Stimulated activated naive B cell treated with anti-CD40 and anti-IgM and Interleukin-4, amounts not matched to agents 10 μg/mL and 1 μg/mL and 100 μg/mL, for 72 hours (primary cell): Measurements from ENCODE around the gene DENND11.

ENCODE experiments used
- ATAC-seq, 2 donors: fragments of 150-1000 bp; cut with Tn5 transposase; replicated peaks; 2 replicates each; pipeline ENCODE4 v1.10.0; 2021; ENCODE audit warnings: moderate library complexity in 1 of 2
- DNase-seq: peaks from one replicate; pipeline ENCODE4 v3.0.0; 2021
- H3K27ac Mint-ChIP-seq: one replicate; pipeline ENCODE4 v1.8.0; 2022; ENCODE audit warnings: mild to moderate bottlenecking, mixed read lengths
- H3K27me3 Mint-ChIP-seq, 2 donors: one replicate each; pipeline ENCODE4 v1.8.0; 2022; ENCODE audit warnings: mixed read lengths in 2 of 2
- H3K36me3 Mint-ChIP-seq, 2 donors: one replicate each; pipeline ENCODE4 v1.8.0; 2022; ENCODE audit warnings: mixed read lengths in 2 of 2, mild to moderate bottlenecking in 1 of 2
- H3K4me1 Mint-ChIP-seq, 2 donors: one replicate each; pipeline ENCODE4 v1.8.0; 2022; ENCODE audit warnings: mixed read lengths in 2 of 2, mild to moderate bottlenecking in 1 of 2
- H3K4me3 Mint-ChIP-seq, 2 donors: one replicate each; pipeline ENCODE4 v1.8.0; 2022; ENCODE audit warnings: mild to moderate bottlenecking in 2 of 2, mixed read lengths in 2 of 2, moderate library complexity in 1 of 2
- H3K9me3 Mint-ChIP-seq, 2 donors: one replicate each; pipeline ENCODE4 v1.8.0; 2022; ENCODE audit warnings: mixed read lengths in 2 of 2, mild to moderate bottlenecking in 1 of 2

The DENND11 gene

DNA sequence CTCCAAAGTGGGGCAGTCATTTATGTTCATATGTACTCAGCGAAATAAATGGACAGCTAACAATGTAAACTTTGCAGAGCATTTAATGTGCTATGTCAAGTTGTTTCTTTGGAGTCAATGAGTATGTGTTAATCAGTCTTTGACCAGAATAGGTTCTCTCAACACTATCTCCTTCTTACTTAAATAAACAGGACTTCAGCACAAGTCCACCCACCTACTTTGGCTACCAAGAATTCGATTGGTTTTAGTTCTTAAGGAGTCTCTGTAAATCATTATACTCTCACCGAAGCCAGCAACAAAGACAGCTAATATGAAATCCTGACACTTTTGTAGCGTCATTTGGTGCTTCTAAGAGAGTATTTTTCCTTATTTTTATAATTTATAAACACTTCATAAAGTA, 13.1 kb upstream of the DENND11 start:
- no peak overlapping the region for H3K27ac Mint-ChIP-seq
- no peaks in the 10 kb centered on the region for H3K9me3 Mint-ChIP-seq
- ATAC-seq (no peak), DNase-seq (no peak)
- peaks cover 0 to 4% of the 10 kb centered on the region in 2 donors for H3K4me1 Mint-ChIP-seq
- H3K4me3 Mint-ChIP-seq: no peak overlapping the region
- no peaks in the 10 kb centered on the region for H3K27me3 Mint-ChIP-seq
- H3K36me3 Mint-ChIP-seq: no peaks in the 10 kb centered on the region

DNA sequence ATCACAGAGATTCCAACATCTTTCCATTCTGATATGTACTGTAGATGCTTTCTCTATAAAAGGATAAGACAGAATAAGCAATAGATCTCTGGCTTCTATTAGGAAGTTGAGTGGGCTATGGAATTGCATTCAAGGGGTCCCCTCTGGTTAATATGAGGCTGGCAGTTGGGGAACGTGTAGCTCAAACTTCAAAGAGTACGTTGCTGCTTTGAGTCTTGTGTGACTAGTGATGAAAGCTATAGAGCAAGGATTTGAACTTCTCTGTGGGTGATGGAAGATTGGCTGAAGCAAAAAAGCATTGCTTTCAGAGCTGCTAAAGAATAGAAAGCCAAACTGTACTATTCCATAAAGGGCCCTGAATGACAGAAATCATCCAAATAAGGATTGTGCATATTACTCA, 12.6 kb upstream of the DENND11 start:
- Mint-ChIP-seq H3K36me3 (no peaks in the 10 kb centered on the region), H3K4me1 (peaks cover 0 to 4% of the 10 kb centered on the region in 2 donors), H3K27ac (no peak overlapping the region), H3K27me3 (no peaks in the 10 kb centered on the region), H3K4me3 (no peak overlapping the region), H3K9me3 (no peaks in the 10 kb centered on the region)
- DNase-seq (no peak), ATAC-seq (no peak)

DNA sequence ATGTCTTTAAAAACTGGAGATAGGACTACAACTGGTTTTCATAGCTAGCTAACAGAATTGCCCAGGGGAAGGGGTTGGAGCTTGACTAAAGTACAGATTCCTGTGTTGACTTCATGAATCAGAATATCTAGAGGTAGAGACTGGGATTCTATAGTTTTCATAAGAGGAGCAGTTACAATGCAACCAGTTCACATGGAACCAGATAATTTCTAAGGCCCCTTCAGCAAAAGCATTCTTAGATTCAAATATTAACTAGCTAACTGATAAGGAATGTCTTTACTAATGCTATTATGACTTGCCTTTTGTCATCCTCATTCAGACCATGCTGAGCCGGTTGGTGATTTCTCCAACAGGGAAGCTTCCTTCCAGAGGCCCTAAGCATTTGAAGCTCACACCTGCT, 11.9 kb upstream of the DENND11 start:
- ATAC-seq (no peak), DNase-seq (no peak)
- Mint-ChIP-seq H3K27me3 (no peaks in the 10 kb centered on the region), H3K4me1 (peaks cover 0 to 4% of the 10 kb centered on the region in 2 donors), H3K9me3 (no peaks in the 10 kb centered on the region), H3K36me3 (no peaks in the 10 kb centered on the region), H3K4me3 (no peak overlapping the region), H3K27ac (no peak overlapping the region)

DNA sequence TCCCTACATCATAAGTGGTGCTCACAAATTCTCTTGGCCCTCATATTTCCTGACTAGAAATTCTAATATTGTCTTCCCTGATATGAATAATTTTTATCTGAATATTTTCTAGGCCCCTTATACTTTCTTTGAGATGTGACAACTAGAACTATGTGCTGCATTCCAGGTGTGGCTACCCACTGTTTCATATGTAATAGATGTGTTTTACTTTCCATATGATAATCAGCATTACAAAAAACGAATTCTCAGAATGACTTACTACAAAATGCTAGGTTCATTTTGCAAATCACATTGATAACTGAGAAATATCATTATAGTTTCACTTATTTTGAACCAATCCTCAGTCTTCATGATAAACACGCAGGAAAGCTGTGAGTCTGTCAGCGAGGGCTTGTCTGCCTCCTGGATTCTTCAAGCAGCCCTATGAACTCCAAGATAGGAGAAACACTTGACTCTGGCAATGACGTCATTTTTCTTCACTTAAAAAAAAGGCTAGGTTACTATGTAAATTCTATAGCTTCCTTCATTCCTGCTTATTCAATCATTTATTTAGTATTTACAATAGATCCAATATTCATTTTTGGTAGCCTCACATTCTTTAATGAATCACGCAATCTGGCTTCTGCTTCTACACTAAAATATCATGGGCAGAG, 10.8 kb upstream of the DENND11 start:
- no peak overlapping the region for H3K27ac Mint-ChIP-seq
- ATAC-seq: no peak
- H3K4me1 Mint-ChIP-seq: peaks cover 0 to 2% of the 10 kb centered on the region in 2 donors
- DNase-seq: no peak
- H3K4me3 Mint-ChIP-seq: no peak overlapping the region
- H3K36me3 Mint-ChIP-seq: no peaks in the 10 kb centered on the region
- no peaks in the 10 kb centered on the region for H3K27me3 Mint-ChIP-seq
- no peaks in the 10 kb centered on the region for H3K9me3 Mint-ChIP-seq

DNA sequence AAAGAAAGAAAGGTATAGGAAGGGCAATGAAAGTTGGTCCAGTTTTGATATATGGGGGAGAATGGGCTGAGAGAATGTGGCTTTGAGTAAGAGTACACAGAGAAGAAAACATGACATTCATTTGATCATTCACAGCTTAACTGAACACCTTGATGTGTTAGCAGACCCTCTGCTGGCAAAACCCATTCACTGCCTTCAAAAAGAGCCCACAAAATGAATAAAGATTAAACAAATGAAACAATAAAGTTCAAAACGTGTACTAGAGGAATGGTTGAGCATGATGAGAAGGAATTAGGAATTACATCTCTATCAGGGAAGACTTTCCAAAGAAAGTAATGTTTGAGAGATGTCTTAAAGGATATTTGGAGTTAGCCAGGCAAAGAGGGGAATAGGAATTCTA, 8.3 kb upstream of the DENND11 start:
- no peaks in the 10 kb centered on the region for H3K27me3 Mint-ChIP-seq
- H3K27ac Mint-ChIP-seq: no peak overlapping the region
- DNase-seq: no peak
- H3K9me3 Mint-ChIP-seq: no peaks in the 10 kb centered on the region
- H3K4me1 Mint-ChIP-seq: no peaks in the 10 kb centered on the region
- H3K36me3 Mint-ChIP-seq: no peaks in the 10 kb centered on the region
- no peak overlapping the region for H3K4me3 Mint-ChIP-seq
- ATAC-seq: no peak

DNA sequence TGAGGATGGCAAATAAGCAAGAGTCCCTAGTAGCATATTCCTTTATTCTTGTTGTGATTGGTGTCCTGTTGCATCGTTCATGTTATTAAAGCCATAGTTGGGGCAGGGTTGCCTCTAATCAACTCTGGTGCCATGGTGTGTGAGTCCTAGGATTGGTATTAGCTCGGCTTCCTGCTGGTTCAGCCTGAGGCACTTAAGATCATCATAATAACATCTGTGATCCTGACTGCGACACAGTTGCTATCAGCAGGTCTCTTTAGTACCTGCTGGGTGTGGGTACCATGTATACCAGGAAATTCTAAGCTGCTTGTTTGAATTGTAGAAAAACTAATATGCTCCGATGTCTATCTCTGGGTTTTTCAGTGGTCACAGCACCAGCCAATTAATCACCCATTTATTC, 7.8 kb upstream of the DENND11 start:
- no peak overlapping the region for H3K4me3 Mint-ChIP-seq
- no peaks in the 10 kb centered on the region for H3K27me3 Mint-ChIP-seq
- no peak overlapping the region for H3K27ac Mint-ChIP-seq
- ATAC-seq (no peak), DNase-seq (no peak)
- no peaks in the 10 kb centered on the region for H3K36me3 Mint-ChIP-seq
- no peaks in the 10 kb centered on the region for H3K9me3 Mint-ChIP-seq
- H3K4me1 Mint-ChIP-seq: no peaks in the 10 kb centered on the region

DNA sequence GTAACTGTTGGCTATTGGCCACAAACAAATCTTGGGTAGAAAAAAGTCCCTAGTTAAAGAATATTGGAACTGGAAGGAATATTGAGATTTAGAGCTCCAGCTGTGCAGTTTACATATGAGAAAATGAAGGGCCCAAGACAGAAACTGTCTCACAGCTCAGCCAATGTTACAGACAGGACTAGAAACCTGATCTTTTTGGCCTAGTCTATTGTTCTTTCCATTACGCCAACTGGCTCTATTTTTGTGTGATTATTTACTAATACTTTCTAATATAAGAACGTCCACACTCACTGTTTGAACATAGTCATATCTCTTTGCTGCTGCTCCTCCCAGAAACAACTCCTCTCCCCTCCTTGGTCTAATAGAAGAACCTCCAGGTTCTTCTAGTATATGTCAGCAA, 7.4 kb upstream of the DENND11 start:
- Mint-ChIP-seq H3K27ac (no peak overlapping the region), H3K27me3 (no peaks in the 10 kb centered on the region), H3K4me1 (no peaks in the 10 kb centered on the region), H3K4me3 (no peak overlapping the region), H3K36me3 (no peaks in the 10 kb centered on the region), H3K9me3 (no peaks in the 10 kb centered on the region)
- DNase-seq (no peak), ATAC-seq (no peak)

DNA sequence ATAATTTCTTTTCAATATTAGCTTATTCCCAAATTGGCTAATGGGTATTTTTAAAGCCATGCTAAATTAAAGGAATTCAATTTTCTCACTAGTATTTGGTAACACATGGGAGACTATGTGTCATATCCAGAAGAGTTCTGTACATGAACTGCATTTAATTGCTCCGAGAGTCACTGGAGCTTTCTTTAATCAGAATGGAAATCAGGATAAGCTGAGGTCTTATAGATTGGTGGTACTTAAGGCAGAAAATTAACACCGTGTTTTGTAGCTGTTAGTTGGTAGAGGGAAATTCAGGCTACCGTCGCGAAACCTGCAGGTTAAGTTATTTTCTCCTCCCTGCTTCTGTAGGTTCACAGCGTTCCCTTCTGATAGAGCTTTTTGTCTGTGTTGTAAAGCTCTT, 6.4 kb upstream of the DENND11 start, which contains the start of gene WEE2:
Gene WEE2 (plus strand): TSS at position 3 of the 400 bp plus-strand sequence. CDS start 406 bp downstream, outside the sequence.
- Mint-ChIP-seq H3K9me3 (no peaks in the 10 kb centered on the region), H3K27ac (no peak within 1 kb of the TSS), H3K27me3 (no peaks in the 10 kb centered on the region), H3K36me3 (no peaks in the 10 kb centered on the region), H3K4me1 (peaks cover 0 to 3% of the 10 kb centered on the region in 2 donors), H3K4me3 (no peak within 1 kb of the TSS)
- no peak for ATAC-seq
- no peak for DNase-seq

DNA sequence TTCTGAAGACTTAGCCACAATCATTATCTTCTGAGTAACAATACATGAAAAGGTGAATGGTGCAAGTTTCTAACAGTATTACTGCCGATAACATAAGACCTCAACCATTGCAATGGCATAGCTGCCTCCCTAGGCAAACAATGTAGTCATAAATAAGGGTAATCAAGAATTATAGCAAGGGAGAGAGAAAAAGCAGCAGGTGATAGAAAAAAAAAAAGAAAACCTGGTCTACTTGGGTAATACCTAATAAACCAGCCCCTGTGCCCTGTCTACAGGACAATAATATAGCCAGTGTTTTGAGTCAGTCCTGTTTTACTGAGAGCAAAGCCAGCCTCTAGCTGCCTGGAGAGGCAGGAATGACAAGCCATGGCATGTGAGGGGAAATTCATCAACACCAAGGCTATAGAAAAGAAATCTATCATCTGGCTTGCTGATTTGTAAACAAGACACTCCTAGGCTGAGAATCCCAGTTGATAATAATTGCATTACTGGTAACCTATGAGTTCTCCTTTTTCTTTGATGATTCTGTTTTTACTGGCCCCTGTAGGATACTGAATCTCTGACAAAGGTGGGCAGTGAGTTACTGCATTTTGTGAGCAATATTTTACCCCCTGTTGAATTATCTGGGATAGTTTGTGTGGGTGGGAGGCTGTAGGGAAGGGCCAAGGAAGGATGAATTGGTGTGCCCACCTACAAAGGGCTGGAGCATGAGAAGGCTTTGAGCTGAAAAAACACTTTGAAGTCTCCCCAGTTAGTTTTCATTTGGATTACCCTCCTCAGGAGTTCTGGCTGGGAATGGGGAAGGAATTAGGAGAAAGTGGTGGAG, 4.5 kb upstream of the DENND11 start:
- Mint-ChIP-seq H3K4me3 (no peak overlapping the region), H3K27ac (no peak overlapping the region), H3K9me3 (no peaks in the 10 kb centered on the region), H3K4me1 (peaks cover 5 to 7% of the 10 kb centered on the region in 2 donors), H3K27me3 (no peaks in the 10 kb centered on the region), H3K36me3 (no peaks in the 10 kb centered on the region)
- ATAC-seq (no peak), DNase-seq (no peak)

DNA sequence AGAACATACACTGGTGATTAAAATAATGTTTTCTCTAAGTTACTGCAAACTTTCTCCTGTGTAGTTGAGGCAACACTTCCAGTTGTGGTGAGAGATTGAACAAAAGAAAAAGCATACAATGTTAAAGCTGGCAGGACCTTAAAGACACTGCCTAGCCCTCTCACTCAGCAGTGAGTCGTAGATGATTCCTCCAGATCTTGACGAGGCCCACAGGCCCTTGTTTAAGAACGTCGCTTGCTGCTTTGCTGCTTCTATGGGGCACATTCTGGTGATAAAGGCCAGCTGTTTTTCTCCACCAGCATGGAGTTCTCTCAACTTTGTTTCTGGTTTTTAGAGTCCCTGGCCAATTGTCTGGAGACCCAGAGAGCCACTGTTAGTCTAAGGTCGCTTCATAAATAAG, 2.8 kb upstream of the DENND11 start:
- Mint-ChIP-seq H3K27me3 (no peaks in the 10 kb centered on the region), H3K4me3 (no peak overlapping the region), H3K4me1 (peaks cover 18 to 19% of the 10 kb centered on the region in 2 donors), H3K9me3 (no peaks in the 10 kb centered on the region), H3K36me3 (peaks cover 0 to 1% of the 10 kb centered on the region in 2 donors), H3K27ac (no peak overlapping the region)
- no peak for ATAC-seq
- no peak for DNase-seq

DNA sequence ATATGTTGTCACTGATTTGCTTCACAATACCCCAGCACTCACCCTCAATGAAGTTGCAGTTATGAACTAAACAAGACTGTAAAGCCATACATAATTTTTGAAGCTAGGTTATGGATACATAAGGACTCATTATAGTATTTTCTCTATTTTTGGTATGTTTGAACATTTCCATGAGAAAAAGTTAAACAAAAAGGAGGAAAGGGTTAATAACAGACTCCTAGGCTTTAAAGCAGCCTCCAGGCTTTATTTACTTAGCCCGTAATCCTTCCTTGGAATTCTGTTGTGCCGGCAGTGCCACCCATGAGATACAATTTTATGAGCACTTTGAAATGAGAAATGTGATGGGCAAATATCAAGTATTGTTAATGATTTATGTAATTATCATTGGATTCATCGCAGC, 2.1 kb upstream of the DENND11 start:
- no peak overlapping the region for H3K27ac Mint-ChIP-seq
- H3K4me1 Mint-ChIP-seq: peaks cover 23 to 26% of the 10 kb centered on the region in 2 donors
- ATAC-seq (no peak), DNase-seq (no peak)
- H3K27me3 Mint-ChIP-seq: no peaks in the 10 kb centered on the region
- peaks cover 0 to 1% of the 10 kb centered on the region in 2 donors for H3K36me3 Mint-ChIP-seq
- H3K9me3 Mint-ChIP-seq: no peaks in the 10 kb centered on the region
- no peak overlapping the region for H3K4me3 Mint-ChIP-seq

DNA sequence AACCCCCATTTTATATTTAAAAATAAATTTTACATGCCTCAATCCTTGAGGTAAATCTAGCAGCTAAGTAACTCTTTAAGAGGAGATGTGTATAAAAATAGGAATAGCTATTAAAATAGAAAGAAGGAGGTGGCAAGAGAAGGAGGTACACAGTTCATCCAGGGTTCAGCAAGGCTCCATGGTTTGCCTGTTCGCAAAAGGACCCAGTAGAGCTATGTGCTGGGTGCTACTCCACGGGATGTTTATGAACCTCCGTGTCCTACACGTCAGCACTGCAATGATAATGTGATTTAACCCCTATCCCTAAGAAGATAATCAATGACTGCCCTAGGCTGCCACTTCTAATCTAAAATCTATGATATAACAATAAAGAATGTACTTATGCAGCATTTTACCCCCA, 926 bp upstream of the DENND11 start:
- no peak overlapping the region for H3K27ac Mint-ChIP-seq
- H3K9me3 Mint-ChIP-seq: no peaks in the 10 kb centered on the region

DNA sequence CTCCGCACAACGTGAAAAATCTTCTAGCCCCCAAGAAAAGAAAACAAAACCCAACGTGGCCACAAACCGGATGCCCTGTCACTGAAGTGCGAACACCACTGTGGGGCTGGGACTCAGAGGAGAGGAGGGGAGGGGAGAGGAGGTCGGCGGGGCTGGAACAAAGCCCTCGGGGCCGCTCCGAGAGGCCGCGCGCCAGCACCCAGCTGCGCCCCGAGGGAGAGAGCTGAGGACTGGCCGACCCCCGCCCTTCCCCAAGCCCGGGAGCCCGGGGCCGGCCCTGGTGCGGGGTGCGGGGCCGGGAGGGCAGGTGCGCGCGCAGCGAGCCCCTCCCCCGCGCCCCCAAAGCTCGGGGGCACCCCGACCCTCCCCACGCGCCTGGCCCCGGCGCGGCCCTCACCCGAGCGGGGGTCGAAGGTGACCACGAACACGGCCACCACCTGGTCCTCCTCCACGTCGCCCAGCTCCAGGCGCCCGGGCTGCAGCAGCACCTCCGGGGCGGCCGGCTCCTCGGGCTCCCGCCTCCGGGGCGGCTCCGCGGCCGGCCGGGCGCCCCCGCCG, 398 bp downstream of the DENND11 start:
- peak; percentile 77 to 81 for ATAC-seq
- peak overlapping the region; percentile 80 to 81 for H3K4me3 Mint-ChIP-seq
- H3K27me3 Mint-ChIP-seq: no peaks in the 10 kb centered on the region
- H3K4me1 Mint-ChIP-seq: peaks cover 40 to 51% of the 10 kb centered on the region in 2 donors
- H3K36me3 Mint-ChIP-seq: peaks cover 0 to 1% of the 10 kb centered on the region in 2 donors
- DNase-seq: peak; percentile 49
- no peak overlapping the region for H3K27ac Mint-ChIP-seq
- no peaks in the 10 kb centered on the region for H3K9me3 Mint-ChIP-seq

More for the DNA sequence above, 926 bp upstream of the DENND11 start:
- H3K27me3 Mint-ChIP-seq: no peaks in the 10 kb centered on the region
- DNase-seq (no peak), ATAC-seq (no peak)
- no peak overlapping the region for H3K4me3 Mint-ChIP-seq
- peaks cover 0 to 1% of the 10 kb centered on the region in 2 donors for H3K36me3 Mint-ChIP-seq
- H3K4me1 Mint-ChIP-seq: peaks cover 31 to 38% of the 10 kb centered on the region in 2 donors

DNA sequence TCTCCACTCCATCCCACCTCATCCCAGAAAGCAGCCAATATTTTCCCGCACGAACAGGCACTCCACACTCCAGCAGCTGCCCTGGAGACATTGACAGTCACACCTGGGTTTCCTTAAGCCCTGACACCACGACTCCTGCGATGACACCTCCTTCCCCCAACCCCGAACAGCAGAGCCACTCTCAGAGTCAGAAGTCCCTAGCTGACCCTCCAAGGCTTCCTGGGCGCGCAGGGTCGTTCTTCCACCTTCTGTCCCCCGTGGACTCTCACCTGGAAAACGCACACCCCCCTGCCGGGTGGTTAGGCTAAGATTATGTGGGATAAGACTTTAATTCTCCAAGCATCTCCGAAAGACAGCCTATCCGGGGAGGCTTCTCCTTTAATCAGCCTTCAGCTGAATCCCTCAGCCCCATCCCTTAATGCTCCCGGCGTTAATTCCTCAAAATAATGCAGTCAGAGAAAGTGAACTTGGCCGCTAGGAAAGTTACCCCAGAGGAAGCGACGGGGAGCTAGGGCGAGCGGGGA, 1.1 kb downstream of the DENND11 start:
- Mint-ChIP-seq H3K27me3 (no peaks in the 10 kb centered on the region), H3K9me3 (no peaks in the 10 kb centered on the region), H3K4me1 (peaks cover 47 to 58% of the 10 kb centered on the region in 2 donors), H3K36me3 (peaks cover 0 to 1% of the 10 kb centered on the region in 2 donors), H3K4me3 (peak overlapping the region; percentile 80 to 81), H3K27ac (peak overlapping the region; percentile 60)
- DNase-seq (no peak), ATAC-seq (peak in 1 of 2 donors; percentile 3)
